Neuronal stem cell (in vitro differentiated cells): ENCODE data around the gene GMCL2.

Experiments
- DNase-seq: peaks from one replicate; pipeline ENCODE4 v3.0.0-alpha.2; 2013; ENCODE audit warnings: low spot score
- H2AFZ ChIP-seq: one replicate; pipeline ENCODE4 v1.6.1; 2013; ENCODE audit warnings: mild to moderate bottlenecking, low read length, inconsistent platforms
- H2AK5ac ChIP-seq: 2 replicates; pipeline ENCODE4 v1.6.1; 2013; ENCODE audit warnings: low read depth, mild to moderate bottlenecking, inconsistent platforms, low read length, moderate library complexity, mixed read lengths
- H2BK120ac ChIP-seq: 2 replicates; pipeline ENCODE4 v1.6.1; 2013; ENCODE audit warnings: low read depth, mild to moderate bottlenecking, inconsistent platforms, low read length, moderate library complexity, mixed read lengths
- H2BK12ac ChIP-seq: one replicate; pipeline ENCODE4 v1.6.1; 2013; ENCODE audit warnings: low read length, inconsistent platforms
- H2BK15ac ChIP-seq: 2 replicates; pipeline ENCODE4 v1.6.1; 2013; ENCODE audit warnings: mild to moderate bottlenecking, low read length, inconsistent platforms, mixed read lengths
- H2BK5ac ChIP-seq: one replicate; pipeline ENCODE4 v1.6.1; 2013; ENCODE audit warnings: inconsistent platforms, mild to moderate bottlenecking, low read length, moderate library complexity
- H3K14ac ChIP-seq: one replicate; pipeline ENCODE4 v1.6.1; 2013; ENCODE audit warnings: low read length, inconsistent platforms
- H3K18ac ChIP-seq: 2 replicates; pipeline ENCODE4 v1.6.1; 2013; ENCODE audit warnings: low read length, inconsistent platforms
- H3K23ac ChIP-seq: 2 replicates; pipeline ENCODE4 v1.6.1; 2013; ENCODE audit warnings: low read depth, mild to moderate bottlenecking, mixed read lengths, low read length, inconsistent platforms; ENCODE audit not compliant: poor library complexity
- H3K27ac ChIP-seq: replicated peaks from 3 replicates; pipeline ENCODE4 v1.5.1; 2013; ENCODE audit warnings: low read length, inconsistent platforms
- H3K27me3 ChIP-seq, 3 experiments: 2 replicates each; pipeline ENCODE4 v1.6.1; 2013; ENCODE audit warnings: low read length in 3 of 3, mild to moderate bottlenecking in 2 of 3, inconsistent platforms in 1 of 3, low read depth in 1 of 3, mixed read lengths in 1 of 3, moderate library complexity in 1 of 3; ENCODE audit not compliant: control insufficient read depth in 3 of 3, insufficient read depth in 3 of 3
- H3K36me3 ChIP-seq, 2 donors: replicated peaks in 1 of 2; 2 replicates each; pipeline ENCODE4 v1.6.1; 2013; ENCODE audit warnings: low read length in 2 of 2; ENCODE audit not compliant: control insufficient read depth in 2 of 2, insufficient read depth in 2 of 2
- H3K4ac ChIP-seq: 2 replicates; pipeline ENCODE4 v1.6.1; 2013; ENCODE audit warnings: inconsistent platforms, mild to moderate bottlenecking, low read length, moderate library complexity
- H3K4me1 ChIP-seq, 2 donors: 1 replicate in 1 of 2; 2 replicates in 1 of 2; pipeline ENCODE4 v1.6.1; 2013; ENCODE audit warnings: low read length in 2 of 2, low read depth in 1 of 2; ENCODE audit not compliant: control insufficient read depth in 2 of 2, insufficient read depth in 1 of 2
- H3K4me2 ChIP-seq: one replicate; pipeline ENCODE4 v1.6.1; 2013; ENCODE audit warnings: mild to moderate bottlenecking, low read length, inconsistent platforms; ENCODE audit not compliant: insufficient read depth, poor library complexity, severe bottlenecking
- H3K4me3 ChIP-seq, 2 donors: 2 replicates each; pipeline ENCODE4 v1.5.1; 2013; ENCODE audit warnings: low read length in 2 of 2, mild to moderate bottlenecking in 2 of 2, inconsistent platforms in 1 of 2, moderate library complexity in 1 of 2
- H3K79me1 ChIP-seq: one replicate; pipeline ENCODE4 v1.6.1; 2013; ENCODE audit warnings: low read depth, mild to moderate bottlenecking, inconsistent platforms, low read length, moderate library complexity
- H3K9ac ChIP-seq: one replicate; pipeline ENCODE4 v1.6.1; 2013; ENCODE audit warnings: mild to moderate bottlenecking, low read depth, low read length, inconsistent platforms; ENCODE audit not compliant: poor library complexity
- H3K9me3 ChIP-seq, 2 donors: replicated peaks in 1 of 2; 2 replicates each; pipeline versions ENCODE3 to v1.6.1; 2013; ENCODE audit warnings: low read length in 2 of 2, mild to moderate bottlenecking in 2 of 2, inconsistent platforms in 1 of 2, low read depth in 1 of 2, mixed read lengths in 1 of 2, moderate library complexity in 1 of 2; ENCODE audit not compliant: control insufficient read depth in 2 of 2, insufficient read depth in 1 of 2
- H4K8ac ChIP-seq: one replicate; pipeline ENCODE4 v1.6.1; 2013; ENCODE audit warnings: low read depth, mild to moderate bottlenecking, inconsistent platforms, low read length, moderate library complexity
- H4K91ac ChIP-seq: one replicate; pipeline ENCODE4 v1.6.1; 2013; ENCODE audit warnings: low read length, low read depth, mild to moderate bottlenecking, inconsistent platforms; ENCODE audit not compliant: poor library complexity
- WGBS, 2 donors: extraction: QIAGEN DNeasy Blood & Tissue Kit; methylation state at CpG; one replicate each; pipeline ENCODE4 v1.1.7; 2013; ENCODE audit warnings: missing lambda C conversion rate in 2 of 2, mixed read lengths in 1 of 2; ENCODE audit not compliant: insufficient read length in 2 of 2, insufficient replicate concordance in 1 of 2; ENCODE audit errors: extremely low coverage in 2 of 2; 5-methylcytosine and 5-hydroxymethylcytosine counted together

The GMCL2 gene

GRCh38 chr5:178206166-178207101 lies 19.3 kb upstream of the GMCL2 start:
- H4K8ac ChIP-seq: no peak overlapping the region
- no peak overlapping the region for H3K4ac ChIP-seq
- H3K23ac ChIP-seq: no peak overlapping the region
- no peak overlapping the region for H2BK12ac ChIP-seq
- WGBS, 2 donors: no CpG with 5 or more reads among the region's 12 CpGs
- H2BK120ac ChIP-seq: no peak overlapping the region
- no peaks in the 10 kb centered on the region for H3K27me3 ChIP-seq
- no peak overlapping the region for H3K18ac ChIP-seq
- no peak overlapping the region for H2AK5ac ChIP-seq
- H3K9me3 ChIP-seq: no peaks in the 10 kb centered on the region
- no peak overlapping the region for H2BK5ac ChIP-seq
- peak overlapping the region; percentile 65 for H3K4me2 ChIP-seq
- no peak overlapping the region for H2AFZ ChIP-seq
- peaks cover 9 to 11% of the 10 kb centered on the region in 2 donors for H3K4me1 ChIP-seq
- H3K14ac ChIP-seq: no peak overlapping the region
- H3K9ac ChIP-seq: no peak overlapping the region
- H2BK15ac ChIP-seq: no peak overlapping the region
- H4K91ac ChIP-seq: no peak overlapping the region
- peaks cover 55 to 62% of the 10 kb centered on the region in 2 donors for H3K36me3 ChIP-seq
- H3K27ac ChIP-seq: no peak overlapping the region
- H3K79me1 ChIP-seq: peaks cover 8% of the 10 kb centered on the region
- no peak for DNase-seq
- peak overlapping the region; percentile 85 to 99 for H3K4me3 ChIP-seq

- Histone ChIP-seq H3K36me3 (peaks cover 50 to 54% of the 10 kb centered on the region in 2 donors), H3K14ac (no peak overlapping the region), H3K27ac (no peak overlapping the region), H3K27me3 (no peaks in the 10 kb centered on the region), H2BK12ac (no peak overlapping the region), H3K4ac (no peak overlapping the region), H3K9ac (no peak overlapping the region), H3K4me3 (peak overlapping the region; percentile 85 to 99), H3K9me3 (no peaks in the 10 kb centered on the region), H3K18ac (no peak overlapping the region), H2AK5ac (no peak overlapping the region), H4K8ac (no peak overlapping the region), H3K4me1 (peaks cover 9 to 11% of the 10 kb centered on the region in 2 donors), H3K23ac (no peak overlapping the region), H2BK15ac (no peak overlapping the region), H3K79me1 (peaks cover 8% of the 10 kb centered on the region), H4K91ac (no peak overlapping the region), H3K4me2 (peak overlapping the region; percentile 65), H2BK5ac (no peak overlapping the region), H2BK120ac (no peak overlapping the region), H2AFZ (no peak overlapping the region)
- WGBS, 2 donors: no CpG with 5 or more reads among the region's 5 CpGs
- DNase-seq: no peak
These were observed 18.5 kb upstream of the GMCL2 start for GRCh38 chr5:178205749-178206047.

GRCh38 chr5:178204935-178205748 lies 18.0 kb upstream of the GMCL2 start:
- Histone ChIP-seq H2AFZ (peak overlapping the region; percentile 77), H2BK12ac (no peak overlapping the region), H3K79me1 (peaks cover 8% of the 10 kb centered on the region), H2BK120ac (no peak overlapping the region), H3K36me3 (peaks cover 44 to 49% of the 10 kb centered on the region in 2 donors), H3K4me1 (peaks cover 9 to 11% of the 10 kb centered on the region in 2 donors), H3K4ac (peak overlapping the region; percentile 90), H2BK5ac (peak overlapping the region; percentile 19), H3K27ac (peak overlapping the region; percentile 63), H3K23ac (peak overlapping the region; percentile 100), H3K4me2 (peak overlapping the region; percentile 65), H2AK5ac (peak overlapping the region; percentile 97), H4K91ac (no peak overlapping the region), H3K18ac (peak overlapping the region; percentile 100), H3K14ac (peak overlapping the region; percentile 94), H3K27me3 (no peaks in the 10 kb centered on the region), H3K4me3 (peak overlapping the region; percentile 85 to 99), H3K9me3 (no peaks in the 10 kb centered on the region), H3K9ac (peak overlapping the region; percentile 100), H4K8ac (no peak overlapping the region), H2BK15ac (no peak overlapping the region)
- no CpG with 5 or more reads among the region's 90 CpGs for WGBS, 2 donors
- DNase-seq: peak; percentile 46
